Measurements from ENCODE around the gene PHC2.

- TF ChIP-seq CTCF (conservative IDR thresholded peaks at IDR 0.05; ENCODE audit: low read length) (no peak), EZH2phosphoT487 (IDR thresholded peaks at IDR 0.05; ENCODE audit: borderline replicate concordance) (no peak)
Measured at GRCh38 chr1:33372162-33372561, 58.7 kb downstream of the PHC2 start.
